GM18951 (cell line): Measurements from ENCODE around the gene TAB3.

Source experiments
- POLR2A ChIP-seq: IDR thresholded peaks from 4 replicates; pipeline ENCODE4 v1.6.1; 2011; ENCODE audit warnings: mild to moderate bottlenecking; ENCODE audit not compliant: insufficient read length, insufficient read depth; ENCODE audit errors: extremely low read depth
- in situ Hi-C: fragments of 300-500 bp; cut with MboI; formaldehyde crosslinking; loops from one replicate; pipeline ENCODE4 v1.12.0; 2022; ENCODE audit warnings: low sequenced_read_pairs, mixed read lengths, inconsistent platforms; ENCODE audit not compliant: unreplicated experiment

TAB3 gene

GRCh38 chrX:30875957-30876356 is 13.1 kb downstream of the TAB3 start:
- no peak for TF ChIP-seq POLR2A
- in situ Hi-C loops, result no loop called here

GRCh38 chrX:30874851-30875250 is 14.2 kb downstream of the TAB3 start:
- in situ Hi-C loops, result no loop called here
- no peak for TF ChIP-seq POLR2A

GRCh38 chrX:30870572-30870971 is 18.5 kb downstream of the TAB3 start:
- in situ Hi-C loops, result no loop called here
- TF ChIP-seq POLR2A, result no peak

- in situ Hi-C loops, result no loop called here
- no peak for TF ChIP-seq POLR2A
These were observed 23.4 kb downstream of the TAB3 start for GRCh38 chrX:30865612-30866011.

- no peak for TF ChIP-seq POLR2A
- in situ Hi-C loops, result no loop called here
These were observed 24.0 kb downstream of the TAB3 start for GRCh38 chrX:30865015-30865414.

GRCh38 chrX:30864383-30864785 is 24.7 kb downstream of the TAB3 start:
- TF ChIP-seq POLR2A, result no peak
- in situ Hi-C loops, result no loop called here

- no peak for TF ChIP-seq POLR2A
- in situ Hi-C loops, result no loop called here
These were observed 25.1 kb downstream of the TAB3 start for GRCh38 chrX:30863974-30864373.

- TF ChIP-seq POLR2A, result no peak
- in situ Hi-C loops, result no loop called here
These were observed 31.0 kb downstream of the TAB3 start for GRCh38 chrX:30858098-30858497.

GRCh38 chrX:30851449-30851848 is 37.6 kb downstream of the TAB3 start:
- in situ Hi-C loops, result no loop called here
- no peak for TF ChIP-seq POLR2A

GRCh38 chrX:30835373-30835772 is 53.7 kb downstream of the TAB3 start:
- no peak for TF ChIP-seq POLR2A
- in situ Hi-C loops, result no loop called here

- in situ Hi-C loops, result no loop called here
- TF ChIP-seq POLR2A, result no peak
These were observed 55.2 kb downstream of the TAB3 start for GRCh38 chrX:30833896-30834295.

- no peak for TF ChIP-seq POLR2A
- in situ Hi-C loops, result no loop called here
These were observed 58.0 kb downstream of the TAB3 start for GRCh38 chrX:30831082-30831481.

GRCh38 chrX:30830326-30830943 is 58.6 kb downstream of the TAB3 start:
- in situ Hi-C loops, result no loop called here
- no peak for TF ChIP-seq POLR2A

- in situ Hi-C loops, result no loop called here
- no peak for TF ChIP-seq POLR2A
These were observed 64.8 kb downstream of the TAB3 start for GRCh38 chrX:30824275-30824674.

- in situ Hi-C loops, result no loop called here
- no peak for TF ChIP-seq POLR2A
These were observed 66.3 kb downstream of the TAB3 start for GRCh38 chrX:30822764-30823163.
